Testis (tissue), 2 donors: ENCODE measurements around the gene PTPRD.

Experiments used
- CTCF ChIP-seq, 3 experiments: fragments of 450-650 bp in 2 of 3; fragments of 200-600 bp in 1 of 3; sonication (generic) in 1 of 3; IDR thresholded peaks; one replicate each; pipeline ENCODE4 v1.5.1; 2016 to 2019; ENCODE audit warnings: antibody characterized with exemption in 3 of 3, mild to moderate bottlenecking in 2 of 3, moderate library complexity in 1 of 3
- POLR2A ChIP-seq: fragments of 450-650 bp; IDR thresholded peaks from one replicate; pipeline ENCODE4 v1.6.1; 2017; ENCODE audit warnings: antibody characterized with exemption, mild to moderate bottlenecking, moderate library complexity

GRCh38 chr9:8432224-8432623 lies 2180.6 kb downstream of the PTPRD start:
- no peak for TF ChIP-seq CTCF (IDR thresholded peaks at IDR 0.05)
- no peak for TF ChIP-seq POLR2A
